GM18517 (cell line): ENCODE data around the gene BAIAP2L2.
"Not testable (repeated sequence)": the region's sequence is repeated elsewhere in the genome, so short reads cannot be mapped to it uniquely, and the experiment has no call there.

Experiments
- ATAC-seq: cut with Tn5 transposase; IDR thresholded peaks from one replicate; pipeline ENCODE4 v1.9.1; 2021; ENCODE audit warnings: mild to moderate bottlenecking, moderate library complexity; ENCODE audit not compliant: unreplicated experiment

The BAIAP2L2 gene

GRCh38 chr22:38041760-38042487, 68.6 kb downstream of the BAIAP2L2 start:
- no peak for ATAC-seq

GRCh38 chr22:38040953-38041759, 69.3 kb downstream of the BAIAP2L2 start:
- ATAC-seq: no peak

- no peak for ATAC-seq
Observed at GRCh38 chr22:38038890-38039812, 71.3 kb downstream of the BAIAP2L2 start.

GRCh38 chr22:38038426-38038825, 72.1 kb downstream of the BAIAP2L2 start:
- no peak for ATAC-seq

- ATAC-seq: not testable (repeated sequence)
Observed at GRCh38 chr22:38037367-38038150, 72.9 kb downstream of the BAIAP2L2 start.

- no peak for ATAC-seq
Observed at GRCh38 chr22:38036392-38037062, 74.0 kb downstream of the BAIAP2L2 start.

GRCh38 chr22:38035530-38035885, 75.0 kb downstream of the BAIAP2L2 start:
- no peak for ATAC-seq
